HepG2 (cell line): Measurements from ENCODE around the gene GLOD5. TPM values are rescaled to one million over a fixed set of nuclear protein-coding genes. Genes with fewer than 3 reads are reported as not detected.

Experiments used
- ATAD3A ChIP-seq: sonication (generic); formaldehyde crosslinking; IDR thresholded peaks from 2 replicates; pipeline ENCODE4 v1.4.0; 2020; ENCODE audit warnings: missing genetic modification reagents
- ESRRA ChIP-seq: sonication (generic); formaldehyde crosslinking; IDR thresholded peaks from 2 replicates; pipeline ENCODE4 v1.5.1; 2020; ENCODE audit warnings: mild to moderate bottlenecking, low read depth, missing genetic modification reagents
- HDAC2 ChIP-seq: sonication (generic); formaldehyde crosslinking; IDR thresholded peaks from 2 replicates; pipeline ENCODE4 v1.4.0; 2020; ENCODE audit warnings: missing genetic modification reagents
- KAT8 ChIP-seq: IDR thresholded peaks from 2 replicates; pipeline ENCODE4 v1.6.1; 2016; ENCODE audit warnings: missing genetic modification reagents, missing compliant biosample characterization
- KIAA2018 ChIP-seq: sonication (generic); formaldehyde crosslinking; IDR thresholded peaks from 2 replicates; pipeline ENCODE4 v1.5.0; 2020; ENCODE audit warnings: mild to moderate bottlenecking, missing genetic modification reagents, borderline replicate concordance
- MBD4 ChIP-seq: IDR thresholded peaks from 2 replicates; pipeline ENCODE4 v1.6.1; 2012; ENCODE audit warnings: low read length, inconsistent platforms, borderline replicate concordance
- SMAD9 ChIP-seq: sonication (generic); formaldehyde crosslinking; IDR thresholded peaks from 2 replicates; pipeline ENCODE4 v1.5.1; 2020; ENCODE audit warnings: mild to moderate bottlenecking, missing genetic modification reagents
- SNAI1 ChIP-seq: sonication (generic); formaldehyde crosslinking; IDR thresholded peaks from 2 replicates; pipeline ENCODE4 v1.5.0; 2020; ENCODE audit warnings: mild to moderate bottlenecking, missing genetic modification reagents, borderline replicate concordance
- TGIF2 ChIP-seq: IDR thresholded peaks from 2 replicates; pipeline ENCODE4 v1.6.1; 2016; ENCODE audit warnings: control low read depth, missing compliant biosample characterization
- ZNF160 ChIP-seq: sonication (generic); formaldehyde crosslinking; IDR thresholded peaks from 2 replicates; pipeline ENCODE4 v1.8.0; 2022; ENCODE audit warnings: mild to moderate bottlenecking, inconsistent platforms, missing genetic modification reagents
- ZNF329 ChIP-seq: sonication (generic); formaldehyde crosslinking; IDR thresholded peaks from 2 replicates; pipeline ENCODE4 v1.9.0; 2021; ENCODE audit warnings: low read depth, mild to moderate bottlenecking, missing genetic modification reagents
- ZNF543 ChIP-seq: sonication (generic); formaldehyde crosslinking; IDR thresholded peaks from 2 replicates; pipeline ENCODE4 v1.4.0; 2020; ENCODE audit warnings: mild to moderate bottlenecking, missing genetic modification reagents
- polyA plus RNA-seq, 8 experiments: library from polyadenylated mRNA; depleted of rRNA in 3 of 8; stranded (reverse) in 7 of 8; unstranded in 1 of 8; fragments of >200 nt; fragmentation: Illumina TruSeq in 4 of 8; extraction: Trizol in 4 of 8; gene quantifications; 2 replicates each; pipeline versions ENCODE4 v1.2.1 to v1.2.3, GENCODE V29; 2011 to 2016; ENCODE audit warnings: low read depth in 4 of 8, missing spikeins in 1 of 8, mixed read lengths in 1 of 8; ENCODE audit not compliant: insufficient read depth in 1 of 8
- total RNA-seq, 5 experiments: library from RNA; depleted of rRNA; stranded (reverse); fragments of >200 nt; fragmentation: Illumina TruSeq; extraction: Trizol; gene quantifications; 2 replicates each; pipeline ENCODE4 v1.2.3, GENCODE V29; 2016; ENCODE audit warnings: low read depth in 1 of 5
- TF ChIP-seq, protein P1 (sequence below): sonication (generic); formaldehyde crosslinking; IDR thresholded peaks from 2 replicates; pipeline ENCODE4 v1.8.1; 2023; ENCODE audit warnings: mild to moderate bottlenecking, missing genetic modification reagents

GLOD5 gene
- total and polyA plus RNA-seq, 2 of the 13 experiments (the other 11 are each of a cell fraction or from before 2014, with no cell fraction given), result 0.93 to 1.3 TPM

GRCh38 chrX:48741834-48742233 is 19.7 kb upstream of the GLOD5 start (continued):
- TF ChIP-seq KIAA2018 (no peak), ZNF329 (CRISPR knock-in tag) (no peak), KAT8 (CRISPR knock-in tag) (no peak), MBD4 (no peak), ZNF160 (CRISPR knock-in tag) (no peak), ATAD3A (CRISPR knock-in tag) (no peak), SMAD9 (CRISPR knock-in tag) (no peak), HDAC2 (no peak), ZNF543 (no peak), ESRRA (CRISPR knock-in tag) (no peak), TGIF2 (CRISPR knock-in tag) (no peak), SNAI1 (no peak)
- TF ChIP-seq, protein P1, sequence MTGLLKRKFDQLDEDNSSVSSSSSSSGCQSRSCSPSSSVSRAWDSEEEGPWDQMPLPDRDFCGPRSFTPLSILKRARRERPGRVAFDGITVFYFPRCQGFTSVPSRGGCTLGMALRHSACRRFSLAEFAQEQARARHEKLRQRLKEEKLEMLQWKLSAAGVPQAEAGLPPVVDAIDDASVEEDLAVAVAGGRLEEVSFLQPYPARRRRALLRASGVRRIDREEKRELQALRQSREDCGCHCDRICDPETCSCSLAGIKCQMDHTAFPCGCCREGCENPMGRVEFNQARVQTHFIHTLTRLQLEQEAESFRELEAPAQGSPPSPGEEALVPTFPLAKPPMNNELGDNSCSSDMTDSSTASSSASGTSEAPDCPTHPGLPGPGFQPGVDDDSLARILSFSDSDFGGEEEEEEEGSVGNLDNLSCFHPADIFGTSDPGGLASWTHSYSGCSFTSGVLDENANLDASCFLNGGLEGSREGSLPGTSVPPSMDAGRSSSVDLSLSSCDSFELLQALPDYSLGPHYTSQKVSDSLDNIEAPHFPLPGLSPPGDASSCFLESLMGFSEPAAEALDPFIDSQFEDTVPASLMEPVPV (CRISPR knock-in tag), result no peak
